ENCODE results near the gene ABCB8.

DNA sequence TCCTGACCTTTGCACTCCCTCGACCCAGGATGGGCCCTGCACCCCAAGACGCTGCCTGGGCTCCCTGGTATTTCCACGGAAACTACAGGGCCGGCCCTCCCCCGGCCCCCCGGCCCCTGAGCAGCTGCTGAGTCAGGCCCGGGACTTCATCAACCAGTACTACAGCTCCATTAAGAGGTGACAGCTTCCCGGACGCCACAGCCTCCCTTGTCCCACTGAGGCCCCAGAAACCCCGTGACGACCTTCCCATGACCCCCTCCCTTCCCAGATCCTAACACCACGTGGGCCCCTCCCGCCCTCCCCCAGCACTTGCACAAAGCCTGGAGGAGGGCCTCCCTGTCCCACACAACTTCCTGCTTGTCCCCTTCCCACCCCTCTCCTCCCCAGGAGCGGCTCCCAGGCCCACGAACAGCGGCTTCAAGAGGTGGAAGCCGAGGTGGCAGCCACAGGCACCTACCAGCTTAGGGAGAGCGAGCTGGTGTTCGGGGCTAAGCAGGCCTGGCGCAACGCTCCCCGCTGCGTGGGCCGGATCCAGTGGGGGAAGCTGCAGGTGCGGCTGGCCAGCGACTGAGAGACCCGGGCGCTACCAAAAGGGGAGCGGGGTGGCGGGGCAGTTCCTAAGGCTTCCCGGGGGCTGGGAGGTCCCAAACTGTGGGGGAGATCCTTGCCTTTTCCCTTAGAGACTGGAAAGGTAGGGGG, 31.7 kb upstream of the ABCB8 start:
- TF ChIP-seq, protein P1, sequence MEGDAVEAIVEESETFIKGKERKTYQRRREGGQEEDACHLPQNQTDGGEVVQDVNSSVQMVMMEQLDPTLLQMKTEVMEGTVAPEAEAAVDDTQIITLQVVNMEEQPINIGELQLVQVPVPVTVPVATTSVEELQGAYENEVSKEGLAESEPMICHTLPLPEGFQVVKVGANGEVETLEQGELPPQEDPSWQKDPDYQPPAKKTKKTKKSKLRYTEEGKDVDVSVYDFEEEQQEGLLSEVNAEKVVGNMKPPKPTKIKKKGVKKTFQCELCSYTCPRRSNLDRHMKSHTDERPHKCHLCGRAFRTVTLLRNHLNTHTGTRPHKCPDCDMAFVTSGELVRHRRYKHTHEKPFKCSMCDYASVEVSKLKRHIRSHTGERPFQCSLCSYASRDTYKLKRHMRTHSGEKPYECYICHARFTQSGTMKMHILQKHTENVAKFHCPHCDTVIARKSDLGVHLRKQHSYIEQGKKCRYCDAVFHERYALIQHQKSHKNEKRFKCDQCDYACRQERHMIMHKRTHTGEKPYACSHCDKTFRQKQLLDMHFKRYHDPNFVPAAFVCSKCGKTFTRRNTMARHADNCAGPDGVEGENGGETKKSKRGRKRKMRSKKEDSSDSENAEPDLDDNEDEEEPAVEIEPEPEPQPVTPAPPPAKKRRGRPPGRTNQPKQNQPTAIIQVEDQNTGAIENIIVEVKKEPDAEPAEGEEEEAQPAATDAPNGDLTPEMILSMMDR (conservative IDR thresholded peaks at IDR 0.05; ENCODE audit: low read length) = no peak
- no peak for TF ChIP-seq EZH2phosphoT487 (IDR thresholded peaks at IDR 0.05; ENCODE audit: borderline replicate concordance)
